SH-SY5Y (cell line): Measurements from ENCODE around the gene TMSB15C.

Experiments
- GATA2 ChIP-seq: IDR thresholded peaks from 2 replicates; pipeline ENCODE4 v1.6.1; 2011; ENCODE audit warnings: mild to moderate bottlenecking, low read depth, low read length
- GATA3 ChIP-seq: IDR thresholded peaks from 2 replicates; pipeline ENCODE4 v1.6.1; 2011; ENCODE audit warnings: low read depth, mild to moderate bottlenecking, low read length, moderate library complexity

DNA sequence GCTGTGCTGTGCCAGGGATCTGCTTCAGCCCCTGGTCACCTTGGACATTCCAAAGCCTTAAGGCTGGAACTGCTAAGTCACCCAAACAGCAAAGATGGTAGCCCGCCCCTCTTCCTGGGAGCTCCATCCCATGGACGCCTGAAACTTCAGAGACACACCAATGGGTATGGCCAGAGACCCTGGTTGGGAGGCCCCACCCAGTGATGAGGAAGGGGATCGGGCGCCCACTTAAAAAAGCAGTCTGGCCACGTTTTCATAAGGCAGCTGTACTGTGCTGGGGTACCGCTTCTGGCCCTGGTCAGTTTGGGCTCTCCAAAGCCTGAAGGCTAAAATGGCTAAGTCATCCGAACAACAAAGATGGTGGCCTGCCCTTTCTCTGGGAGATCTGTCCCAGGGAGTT is 9.4 kb upstream of the TMSB15C start:
- TF ChIP-seq GATA2, result no peak
- no peak for TF ChIP-seq GATA3
